ENCODE results near the gene ADO. TPM values are rescaled to one million over a fixed set of nuclear protein-coding genes. Genes with fewer than 3 reads are reported as not detected.
A peak's percentile ranks its signal among the peaks of the same experiment; 100 is the strongest.

ADO gene
- polyA plus RNA-seq, 4 donors, result 33.0 to 44.5 (median 34.8) TPM

DNA sequence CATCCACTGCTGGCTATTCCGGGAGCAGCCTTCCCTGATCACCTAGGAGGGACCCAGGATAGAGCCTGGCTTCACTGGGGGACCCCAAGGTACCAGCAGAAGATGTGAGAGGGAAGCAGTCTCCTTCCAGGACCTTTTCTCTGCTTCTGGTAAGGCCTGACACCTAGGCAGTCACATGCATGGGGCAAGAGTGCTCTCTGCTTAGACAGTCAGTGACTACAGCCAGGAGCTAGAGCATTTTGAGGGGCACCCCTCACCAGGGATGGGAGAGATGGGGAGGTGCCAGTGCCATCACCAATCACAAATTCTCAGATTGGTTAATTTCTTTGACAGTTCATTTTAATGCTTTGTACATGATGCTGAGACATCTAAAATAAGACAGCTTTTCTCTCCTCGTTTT, 13.9 kb upstream of the ADO start:
- no peak for DNase-seq (ENCODE audit: low read depth in 4 of 4, low spot score in 2 of 4)

DNA sequence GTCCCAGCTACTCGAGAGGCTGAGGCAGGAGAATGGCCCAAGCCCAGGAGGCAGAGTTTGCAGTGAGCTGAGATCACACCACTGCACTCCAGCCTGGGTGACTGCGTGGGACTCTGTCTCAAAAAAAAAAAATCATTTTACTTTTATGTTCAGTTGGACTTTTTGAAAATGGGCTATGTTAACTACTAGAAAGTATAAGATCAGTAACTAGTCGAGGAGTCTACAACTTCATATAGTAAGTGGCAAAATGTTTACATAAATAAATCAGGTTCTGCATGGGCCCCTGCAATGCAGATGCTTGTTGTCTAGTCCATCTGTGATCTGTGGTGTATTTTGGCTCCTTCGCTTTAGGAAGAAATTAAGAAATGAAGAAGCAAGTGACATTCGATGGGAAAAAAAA, 12.3 kb upstream of the ADO start:
- DNase-seq (ENCODE audit: low read depth in 4 of 4, low spot score in 2 of 4), result no peak

DNA sequence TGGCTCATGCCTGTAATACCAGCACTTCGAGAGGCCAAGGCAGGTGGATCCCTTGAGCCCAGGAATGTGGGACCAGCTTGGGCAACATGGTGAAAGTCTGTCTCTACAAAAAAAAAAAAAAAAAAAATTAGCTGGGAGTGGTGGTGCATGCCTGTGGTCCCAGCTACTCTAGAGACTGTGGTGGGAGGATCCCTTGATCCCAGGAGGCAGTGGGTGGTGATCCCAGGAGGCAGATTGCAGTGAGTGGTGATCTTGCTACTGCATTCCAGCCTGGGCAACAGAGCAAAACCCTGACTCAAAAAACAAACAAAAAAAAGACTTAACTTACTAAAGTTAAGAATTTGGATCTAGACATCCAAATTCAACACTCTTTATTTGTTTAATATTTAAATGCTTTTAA, 10.2 kb upstream of the ADO start:
- no peak for DNase-seq (ENCODE audit: low read depth in 4 of 4, low spot score in 2 of 4)

DNA sequence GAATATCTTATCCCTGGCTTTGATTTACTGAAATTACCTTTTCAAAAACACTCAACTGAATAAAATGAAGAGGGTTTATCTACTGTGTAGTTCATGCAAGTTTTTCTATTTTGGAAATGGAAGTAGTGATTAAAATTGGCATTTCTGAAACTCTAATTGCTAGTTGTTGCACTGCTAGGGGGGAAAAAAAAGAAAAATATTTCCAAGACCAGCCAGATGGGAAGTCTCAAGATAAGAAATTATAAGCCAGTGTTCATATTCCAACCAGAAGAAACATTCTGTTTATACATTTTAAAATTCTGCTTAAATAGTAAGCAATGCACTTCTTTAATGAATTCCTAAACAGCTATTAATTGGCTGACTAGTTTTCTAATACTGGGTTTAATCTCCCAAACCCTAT, 9.4 kb upstream of the ADO start:
- no peak for DNase-seq (ENCODE audit: low read depth in 4 of 4, low spot score in 2 of 4)

DNA sequence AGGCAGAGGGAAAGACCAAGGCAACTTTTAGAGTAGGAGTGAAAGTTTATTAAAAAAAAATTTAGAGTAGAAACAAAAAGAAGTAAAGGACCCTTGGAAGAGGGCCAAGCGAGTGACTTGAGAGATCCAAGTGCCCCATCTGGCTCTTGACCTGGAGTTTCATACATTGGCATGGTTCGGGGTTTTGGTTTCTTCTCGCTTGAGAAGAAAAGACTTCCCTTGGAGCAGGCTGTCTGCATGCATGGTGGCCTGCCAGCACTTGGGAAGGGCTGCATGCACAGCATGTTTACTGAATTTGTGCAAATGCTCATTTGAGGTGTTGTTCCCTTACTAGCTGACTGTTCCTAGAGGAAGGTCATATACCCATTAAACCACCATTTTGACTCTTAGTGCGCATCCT, 8.8 kb upstream of the ADO start:
- DNase-seq (ENCODE audit: low read depth in 4 of 4, low spot score in 2 of 4), result no peak

DNA sequence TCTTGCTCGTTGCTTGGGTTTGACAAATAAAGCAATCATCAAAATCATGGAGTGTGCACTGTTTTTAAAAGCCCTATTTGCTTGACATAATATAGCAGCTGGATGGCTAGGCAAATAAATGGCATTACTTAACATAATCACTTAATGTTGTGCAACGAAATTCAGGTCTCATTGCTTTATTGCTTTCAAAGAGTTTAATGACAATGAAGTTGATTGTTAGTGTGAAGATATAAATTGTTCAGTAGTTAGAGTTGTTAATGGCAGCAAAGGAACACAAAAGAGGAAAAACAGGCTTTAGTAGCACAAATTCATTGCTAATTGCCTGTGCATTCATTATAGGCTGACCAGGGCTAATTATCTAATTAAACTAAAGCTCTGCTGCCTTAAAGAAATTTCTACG, 7.6 kb upstream of the ADO start:
- no peak for DNase-seq (ENCODE audit: low read depth in 4 of 4, low spot score in 2 of 4)

DNA sequence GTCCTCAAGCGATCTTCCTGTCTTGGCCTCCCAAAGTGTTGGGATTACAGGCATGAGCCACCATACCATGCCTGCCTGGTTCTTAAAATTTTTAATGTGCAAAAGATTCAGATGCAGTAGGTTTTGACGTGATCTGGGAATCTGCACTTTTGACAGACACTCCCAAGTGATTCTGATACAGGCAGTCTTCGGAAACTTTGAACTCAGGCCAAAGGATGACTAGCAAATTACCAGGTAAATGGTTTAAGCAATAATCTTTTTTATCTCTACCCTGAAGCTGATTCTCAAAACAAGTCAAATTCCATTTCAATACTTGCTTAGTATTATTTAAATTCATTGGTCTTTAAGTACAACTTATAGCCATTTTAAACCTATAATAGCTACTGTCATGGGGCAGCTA, 2.6 kb upstream of the ADO start:
- DNase-seq (ENCODE audit: low read depth in 4 of 4, low spot score in 2 of 4), result no peak

DNA sequence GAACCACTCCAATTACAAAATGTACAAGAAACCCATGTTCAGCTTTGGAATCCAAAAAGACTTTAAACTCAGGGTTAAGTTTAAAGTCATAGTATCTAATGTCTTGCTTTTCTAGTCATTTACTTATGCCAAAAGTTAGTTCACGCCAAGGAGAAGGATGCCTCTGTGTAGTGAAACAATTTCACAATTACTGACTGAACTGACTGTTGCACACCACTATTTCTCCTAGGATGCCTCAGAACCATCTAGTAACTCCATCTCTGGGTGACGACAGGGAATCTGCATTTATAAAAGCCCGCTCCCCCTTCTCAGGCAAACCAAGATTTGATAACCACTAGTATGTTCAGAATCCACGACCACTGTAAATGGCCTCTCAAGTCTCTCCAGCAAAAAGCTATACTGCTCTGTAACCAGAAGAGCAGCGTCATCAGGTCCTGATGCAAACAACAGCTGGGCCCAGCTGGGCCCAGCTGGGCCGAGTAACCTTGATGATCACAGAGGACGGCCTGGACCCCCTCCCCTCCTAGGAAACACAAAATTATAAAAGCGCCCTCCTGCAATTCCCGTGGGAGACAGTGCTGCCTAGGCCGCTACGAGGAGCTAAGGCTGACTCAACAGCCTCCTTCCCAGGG, 680 bp upstream of the ADO start:
- peak in 1 of 4 donors; percentile 82 for DNase-seq (ENCODE audit: low read depth in 4 of 4, low spot score in 2 of 4)

DNA sequence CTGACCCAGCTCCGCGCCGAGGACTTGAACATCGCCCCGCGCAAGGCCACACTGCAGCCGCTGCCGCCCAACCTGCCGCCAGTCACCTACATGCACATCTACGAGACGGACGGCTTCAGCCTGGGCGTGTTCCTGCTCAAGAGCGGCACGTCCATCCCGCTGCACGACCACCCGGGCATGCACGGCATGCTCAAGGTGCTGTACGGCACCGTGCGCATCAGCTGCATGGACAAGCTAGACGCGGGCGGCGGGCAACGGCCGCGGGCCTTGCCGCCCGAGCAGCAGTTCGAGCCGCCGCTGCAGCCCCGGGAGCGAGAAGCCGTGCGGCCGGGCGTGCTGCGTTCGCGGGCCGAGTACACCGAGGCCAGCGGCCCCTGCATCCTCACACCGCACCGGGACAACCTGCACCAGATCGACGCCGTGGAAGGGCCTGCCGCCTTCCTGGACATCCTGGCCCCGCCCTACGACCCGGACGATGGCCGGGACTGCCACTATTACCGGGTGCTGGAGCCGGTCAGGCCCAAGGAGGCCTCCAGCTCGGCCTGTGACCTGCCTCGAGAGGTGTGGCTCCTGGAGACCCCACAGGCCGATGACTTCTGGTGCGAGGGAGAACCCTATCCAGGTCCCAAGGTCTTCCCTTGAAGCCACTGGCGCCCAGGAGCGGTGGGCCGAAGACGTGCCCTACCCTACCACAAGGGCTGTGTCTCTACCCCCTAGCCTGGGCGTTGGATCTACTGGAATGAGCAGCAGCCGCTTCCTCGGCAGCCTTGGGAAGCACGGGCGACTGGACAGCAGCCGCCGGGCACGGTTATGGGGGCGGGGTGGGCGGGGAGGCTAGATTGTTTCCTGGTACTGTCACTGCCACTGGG, 945 bp downstream of the ADO start:
- DNase-seq (ENCODE audit: low read depth in 4 of 4, low spot score in 2 of 4), result peak in 1 of 4 donors; percentile 29

DNA sequence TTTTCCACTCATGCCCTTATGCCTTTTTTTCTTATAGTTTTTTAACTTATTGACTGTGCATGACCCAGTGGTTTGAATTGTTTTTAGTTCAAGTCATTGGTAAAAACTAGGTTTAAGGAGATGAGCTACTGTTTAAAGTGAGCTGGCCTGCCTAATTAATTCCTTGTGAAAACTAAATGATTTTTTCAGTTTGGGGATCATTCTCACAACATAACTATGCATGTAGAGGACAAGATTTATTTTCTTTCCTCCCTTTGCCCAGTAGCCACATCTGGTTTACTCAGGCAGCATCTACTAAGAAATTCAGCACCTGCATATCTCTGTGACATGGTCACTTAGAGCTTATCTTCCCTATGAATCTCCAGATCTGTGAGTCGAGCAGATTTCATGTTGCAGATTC, 1.7 kb downstream of the ADO start:
- no peak for DNase-seq (ENCODE audit: low read depth in 4 of 4, low spot score in 2 of 4)

DNA sequence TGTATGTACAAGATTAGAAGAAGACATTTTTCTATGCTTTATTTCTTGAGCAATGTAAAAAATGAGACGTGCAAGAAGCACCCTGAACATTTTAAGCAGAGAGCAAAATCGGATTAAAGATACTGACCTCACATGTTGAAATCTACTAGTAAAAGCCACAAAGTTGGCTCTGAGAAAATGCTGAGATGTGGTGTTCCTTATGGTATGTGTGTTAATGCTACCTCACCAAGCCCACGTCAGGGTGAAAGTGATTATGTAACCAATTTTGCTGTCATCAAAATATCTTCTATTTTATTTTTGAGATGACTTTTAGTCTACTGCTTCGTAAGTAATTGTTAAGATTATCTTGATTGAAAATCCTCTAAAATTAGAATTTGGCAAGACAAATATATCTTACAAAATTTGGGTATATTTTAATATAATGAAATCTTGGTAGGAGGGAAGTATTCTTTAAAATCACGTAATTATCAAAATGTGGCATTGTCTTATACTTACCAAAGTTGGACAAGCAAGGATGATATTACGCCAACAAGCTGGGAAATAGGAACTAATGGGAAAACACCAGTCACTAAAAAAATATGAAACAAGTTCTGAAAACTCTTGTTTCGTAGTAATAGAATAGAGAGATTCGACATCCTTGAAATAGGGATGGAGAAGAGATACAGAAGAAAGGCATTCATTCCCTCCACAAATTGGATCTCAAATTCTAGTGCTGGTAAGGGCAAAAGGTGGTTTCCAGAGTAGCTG, 5.8 kb downstream of the ADO start:
- DNase-seq (ENCODE audit: low read depth in 4 of 4, low spot score in 2 of 4), result no peak

DNA sequence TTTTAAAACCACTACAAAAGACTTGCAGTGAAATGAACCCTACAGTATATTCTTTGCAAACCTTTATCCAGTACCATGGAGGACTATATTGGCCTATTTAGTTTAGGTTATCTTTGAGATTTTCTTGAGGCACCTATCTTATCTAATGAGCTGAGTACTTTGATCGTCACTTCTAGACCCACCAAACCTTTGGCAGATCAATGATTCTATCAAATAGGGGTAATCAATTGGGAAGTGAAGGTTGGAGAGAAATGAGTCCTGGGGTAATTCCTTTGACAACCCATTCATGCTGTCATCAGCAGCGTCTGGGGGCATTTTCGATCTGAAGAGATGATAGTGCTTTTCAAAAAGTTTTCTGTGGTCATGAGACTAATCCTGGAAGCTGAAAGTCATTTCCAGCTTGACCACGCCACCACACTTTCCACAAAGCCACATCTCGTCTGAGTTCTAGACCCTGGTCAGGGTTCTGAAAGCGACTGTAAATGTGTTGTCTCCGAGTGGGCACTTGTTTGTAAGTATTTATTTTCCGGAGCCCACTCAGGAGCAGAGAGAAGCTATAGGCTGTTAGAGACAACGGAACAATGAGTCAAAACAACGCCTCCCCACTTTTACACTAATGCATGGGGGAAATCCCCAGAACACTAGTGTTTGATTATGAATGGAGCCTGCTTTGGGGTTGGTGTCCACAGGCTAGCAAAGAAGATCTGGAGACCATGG, 6.8 kb downstream of the ADO start:
- DNase-seq (ENCODE audit: low read depth in 4 of 4, low spot score in 2 of 4), result no peak

DNA sequence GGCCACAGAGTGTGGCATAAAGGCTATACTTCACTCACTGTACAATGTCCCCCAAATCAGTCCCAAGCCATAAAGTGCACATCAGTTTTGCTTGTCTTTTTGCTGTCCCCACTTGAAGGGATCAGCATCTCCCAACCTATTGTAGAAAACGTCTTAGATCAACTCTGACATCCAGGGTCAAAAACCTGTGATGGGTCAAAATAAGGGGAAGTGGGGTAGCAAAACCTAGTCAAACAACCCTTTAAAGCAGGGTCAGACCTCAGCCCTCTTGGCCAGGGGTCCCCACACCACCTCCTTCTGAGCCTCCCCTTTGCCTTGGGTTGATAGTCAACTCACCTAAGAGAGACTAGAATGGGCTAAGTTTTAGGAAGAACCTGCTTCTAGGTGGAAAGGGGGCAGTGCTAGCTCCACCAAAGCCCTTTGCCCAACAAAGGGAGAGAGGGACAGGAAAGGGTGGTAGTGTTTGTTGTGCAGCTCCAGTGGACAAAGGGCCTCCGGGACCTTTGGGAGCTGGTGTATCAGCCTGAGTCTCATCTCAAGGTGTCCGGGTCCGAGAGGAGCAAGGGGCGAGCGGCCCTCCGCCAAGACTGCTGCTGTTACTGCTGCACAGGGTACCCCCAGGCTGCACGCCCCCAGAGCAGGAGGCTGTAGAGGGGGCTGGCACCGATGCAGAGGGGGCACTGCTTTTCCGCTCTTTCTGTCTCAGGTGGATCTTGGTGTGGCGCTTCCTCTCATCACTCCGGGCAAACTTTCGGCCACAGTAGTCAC, 8.3 kb downstream of the ADO start:
- DNase-seq (ENCODE audit: low read depth in 4 of 4, low spot score in 2 of 4), result no peak

DNA sequence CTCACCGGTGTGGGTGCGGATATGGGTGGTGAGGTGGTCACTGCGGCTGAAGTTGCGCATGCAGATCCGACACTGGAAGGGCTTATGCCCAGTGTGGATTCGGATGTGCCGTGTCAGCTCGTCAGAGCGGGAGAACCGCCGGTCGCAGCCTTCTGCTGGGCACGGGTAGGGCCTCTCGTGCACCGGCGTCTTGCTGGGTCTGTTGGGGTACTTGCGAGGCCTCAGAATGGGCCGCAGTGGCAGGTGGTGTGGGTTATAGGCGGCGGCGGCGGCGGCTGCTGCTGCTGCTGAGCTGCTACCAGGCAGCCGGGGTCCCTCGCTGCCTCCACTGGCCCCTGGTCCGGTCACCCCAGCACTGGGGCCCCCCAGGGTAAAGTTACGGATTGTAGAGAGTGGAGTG, 8.9 kb downstream of the ADO start:
- no peak for DNase-seq (ENCODE audit: low read depth in 4 of 4, low spot score in 2 of 4)

DNA sequence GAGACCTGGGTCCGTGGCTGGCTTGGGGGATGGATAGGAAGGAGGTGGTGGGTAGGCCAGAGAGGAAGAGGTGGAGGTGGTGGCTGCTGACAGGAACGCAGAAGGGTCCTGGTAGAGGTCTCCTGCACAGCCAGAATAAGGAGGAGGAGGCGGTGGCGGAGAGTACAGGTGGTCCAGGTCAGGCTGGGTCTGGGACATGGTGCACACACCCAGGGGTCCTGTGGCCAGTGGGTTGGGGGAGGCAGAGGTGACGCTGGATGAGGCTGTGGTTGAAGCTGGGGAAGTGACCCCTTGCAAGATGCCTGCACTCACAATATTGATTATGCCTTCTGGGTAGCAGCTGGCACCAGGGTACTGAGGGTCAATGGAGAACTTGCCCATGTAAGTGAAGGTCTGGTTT, 9.5 kb downstream of the ADO start:
- DNase-seq (ENCODE audit: low read depth in 4 of 4, low spot score in 2 of 4), result no peak

DNA sequence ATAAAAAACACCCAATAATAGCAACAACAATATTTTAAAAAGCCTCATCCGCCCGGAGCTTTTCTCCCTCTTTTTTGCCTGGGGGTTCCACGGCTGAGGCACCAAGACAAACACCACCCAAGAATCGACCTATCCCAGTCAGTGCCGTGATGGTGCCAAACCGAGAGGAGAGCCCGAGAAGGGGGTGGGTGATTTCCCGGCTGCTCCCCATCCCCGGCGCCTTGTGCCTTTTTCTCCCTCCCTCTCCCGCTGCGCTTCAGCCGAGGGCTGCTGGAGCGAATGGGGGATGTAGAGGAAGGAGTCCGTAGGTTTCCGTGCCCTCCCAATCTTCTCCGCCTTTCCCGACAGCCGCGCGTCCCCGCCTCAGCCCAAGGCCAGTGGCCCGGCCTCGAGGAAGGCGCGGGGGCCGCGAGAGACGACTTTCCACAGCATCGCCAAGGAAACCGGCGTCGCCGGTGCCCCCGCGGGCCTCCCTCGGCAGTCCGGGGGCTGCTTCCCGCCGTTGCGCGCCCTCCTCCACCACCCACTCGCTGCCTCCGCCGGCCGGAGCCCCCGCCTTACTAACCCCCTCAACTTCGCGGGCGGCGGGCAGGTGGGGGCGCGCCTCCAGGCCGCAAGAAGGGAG, 10.3 kb downstream of the ADO start:
- peak in 1 of 4 donors; percentile 16 for DNase-seq (ENCODE audit: low read depth in 4 of 4, low spot score in 2 of 4)

DNA sequence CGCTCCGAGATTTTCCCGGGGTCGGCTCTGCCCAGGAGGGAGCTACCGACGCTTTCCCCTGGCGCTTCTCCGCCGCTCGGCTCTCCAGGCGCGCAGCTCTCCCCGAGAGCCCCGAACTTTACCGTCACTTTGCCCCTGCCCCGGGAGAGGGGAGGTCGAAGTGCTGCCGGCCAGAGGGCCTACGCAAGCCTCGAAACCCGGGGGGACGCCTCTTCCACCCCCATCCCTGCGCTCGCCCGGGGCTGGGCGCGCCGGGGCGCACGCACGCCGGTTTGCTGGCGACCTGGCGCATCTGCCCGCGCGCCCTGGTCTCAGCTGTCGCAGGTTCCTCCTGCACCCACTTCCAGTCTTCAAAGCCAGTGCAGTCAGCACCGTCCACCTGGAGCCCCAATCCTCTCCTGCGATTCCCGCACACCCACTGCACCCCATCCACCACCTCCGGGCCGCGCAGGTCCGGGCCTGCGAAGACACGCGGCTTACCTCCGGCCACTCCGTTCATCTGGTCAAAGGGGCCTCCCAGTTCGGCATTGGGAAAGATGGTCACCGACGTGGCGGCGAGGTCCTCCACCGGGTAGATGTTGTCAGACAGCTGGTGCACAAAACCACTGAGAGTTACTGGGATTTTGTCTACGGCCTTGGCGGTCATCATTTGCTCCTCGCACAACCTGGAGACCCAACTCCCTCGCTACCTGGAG, 11.0 kb downstream of the ADO start:
- peak in 1 of 4 donors; percentile 37 for DNase-seq (ENCODE audit: low read depth in 4 of 4, low spot score in 2 of 4)

DNA sequence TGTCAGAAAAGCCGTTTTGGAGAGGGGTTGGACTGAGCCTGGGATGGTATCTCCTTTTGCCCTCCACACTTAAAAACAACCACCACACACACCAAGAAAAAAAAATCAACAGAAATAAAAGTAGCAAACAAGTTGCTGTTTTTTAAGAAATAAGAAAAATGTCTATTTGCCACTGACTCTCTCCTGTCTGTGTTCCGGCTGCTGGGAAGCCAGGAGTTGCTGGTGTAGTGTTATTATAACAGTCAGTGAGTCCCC, 11.5 kb downstream of the ADO start:
- DNase-seq (ENCODE audit: low read depth in 4 of 4, low spot score in 2 of 4), result peak in 1 of 4 donors; percentile 13

DNA sequence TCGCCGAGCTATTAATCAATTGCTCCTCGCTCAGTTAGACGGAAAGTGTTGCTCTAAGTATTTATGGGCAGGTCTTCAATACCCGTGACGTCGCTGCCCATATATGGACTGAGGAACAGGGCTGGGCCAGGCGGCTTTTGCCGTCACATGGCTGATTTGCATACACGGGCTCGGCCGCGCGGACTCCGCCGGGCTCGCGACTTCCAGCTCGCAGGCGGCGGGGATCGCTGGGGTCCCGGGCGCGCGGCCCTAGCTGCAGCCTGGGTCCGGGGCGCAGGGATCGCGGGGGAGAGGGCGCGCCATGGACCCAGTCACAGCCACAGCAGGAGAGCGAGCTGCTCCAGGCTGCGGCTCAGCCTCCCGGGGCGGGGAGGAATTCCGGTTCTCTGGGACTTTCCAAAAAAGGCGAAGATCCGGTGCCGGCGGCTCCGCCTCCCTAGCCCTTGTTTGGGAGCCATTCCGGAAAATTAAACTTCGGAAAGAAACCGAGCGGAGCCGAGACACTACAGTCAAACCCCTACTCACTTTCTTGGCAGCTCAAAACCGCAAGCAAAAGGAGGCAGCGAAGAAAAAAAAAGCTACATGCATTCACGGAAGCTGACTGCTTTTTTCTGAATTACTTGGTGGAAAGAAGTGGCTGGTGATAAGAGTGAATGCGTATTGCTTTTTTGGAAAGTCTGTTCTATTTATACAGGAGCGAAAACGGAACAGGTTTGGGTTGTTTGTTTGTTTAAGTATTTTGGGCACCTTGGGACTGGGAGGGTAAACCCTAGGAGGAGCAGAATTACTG, 12.0 kb downstream of the ADO start, which contains the start of gene EGR2:
Gene EGR2 (minus strand): TSS at position 36 of the 790 bp plus-strand sequence. CDS start 337 bp downstream, outside the sequence.
- DNase-seq (ENCODE audit: low read depth in 4 of 4, low spot score in 2 of 4), result peak in 3 of 4 donors; percentile 82 to 94 (median 88)

Measured in left renal cortex interstitium (tissue), 4 donors.